ENCODE data around the gene C19orf25. TPM values are rescaled to one million over a fixed set of nuclear protein-coding genes. Genes with fewer than 3 reads are reported as not detected.
A peak's percentile ranks its signal among the peaks of the same experiment; 100 is the strongest.

Gene C19orf25
- total RNA-seq, 1 experiment from 2014 or later = 35.0 TPM

- CTCF ChIA-PET = interaction anchor here (1.4 kb wide), 1 partner anchor 360 kb away, joined by 4 read pairs; no protein-coding TSS in a partner anchor
- Histone ChIP-seq H3K4me3 (ENCODE audit: low read depth, low read length, poor library complexity, severe bottlenecking) (no peak overlapping the region), H3K27ac (ENCODE audit: low read depth, low read length, poor library complexity, severe bottlenecking) (no peak overlapping the region), H3K36me3 (ENCODE audit: insufficient read depth, low read length, poor library complexity, severe bottlenecking) (no peaks in the 10 kb centered on the region), H3K4me1 (ENCODE audit: insufficient read depth, low read length, poor library complexity, severe bottlenecking) (peaks cover 17% of the 10 kb centered on the region), H3K27me3 (replicated peaks; ENCODE audit: insufficient read depth, low read depth, low read length, poor library complexity) (peaks cover 52% of the 10 kb centered on the region), H3K9me3 (ENCODE audit: low read depth, low read length, poor library complexity, severe bottlenecking) (no peaks in the 10 kb centered on the region)
- POLR2A ChIA-PET (ENCODE audit: low non-redundant PET) = no interaction called here
- TF ChIP-seq CTCF (conservative IDR thresholded peaks at IDR 0.05; ENCODE audit: low read depth, low read length) (no peak), EZH2 (IDR thresholded peaks at IDR 0.05; ENCODE audit: borderline replicate concordance, low read depth, low read length, poor library complexity, severe bottlenecking) (no peak)
- intact Hi-C loops (cut with micrococcal nuclease; ENCODE audit: unreplicated experiment) = no loop called here
- no TSS peak for BruUV-seq (replicated peaks)
- DNase-seq (ENCODE audit: low spot score) = no peak
Measured at GRCh38 chr19:1466018-1466460, 13.0 kb downstream of the C19orf25 start.

GRCh38 chr19:1465191-1466016, 13.6 kb downstream of the C19orf25 start:
- ChIA-PET CTCF (interaction anchor here (1.4 kb wide), 1 partner anchor 361 kb away, joined by 4 read pairs; no protein-coding TSS in a partner anchor), POLR2A (ENCODE audit: low non-redundant PET) (no interaction called here)
- TF ChIP-seq EZH2 (IDR thresholded peaks at IDR 0.05; ENCODE audit: borderline replicate concordance, low read depth, low read length, poor library complexity, severe bottlenecking) = no peak
- peak; percentile 42 for TF ChIP-seq CTCF (conservative IDR thresholded peaks at IDR 0.05; ENCODE audit: low read depth, low read length)
- DNase-seq (ENCODE audit: low spot score) = peak; percentile 59
- Histone ChIP-seq H3K27me3 (replicated peaks; ENCODE audit: insufficient read depth, low read depth, low read length, poor library complexity) (peaks cover 45% of the 10 kb centered on the region), H3K4me3 (ENCODE audit: low read depth, low read length, poor library complexity, severe bottlenecking) (no peak overlapping the region), H3K9me3 (ENCODE audit: low read depth, low read length, poor library complexity, severe bottlenecking) (no peaks in the 10 kb centered on the region), H3K27ac (ENCODE audit: low read depth, low read length, poor library complexity, severe bottlenecking) (no peak overlapping the region), H3K4me1 (ENCODE audit: insufficient read depth, low read length, poor library complexity, severe bottlenecking) (peaks cover 12% of the 10 kb centered on the region), H3K36me3 (ENCODE audit: insufficient read depth, low read length, poor library complexity, severe bottlenecking) (no peaks in the 10 kb centered on the region)
- intact Hi-C loops (cut with micrococcal nuclease; ENCODE audit: unreplicated experiment) = no loop called here
- BruUV-seq (replicated peaks) = no TSS peak

GRCh38 chr19:1461862-1462261, 17.2 kb downstream of the C19orf25 start:
- TF ChIP-seq EZH2 (IDR thresholded peaks at IDR 0.05; ENCODE audit: borderline replicate concordance, low read depth, low read length, poor library complexity, severe bottlenecking) = no peak
- TF ChIP-seq CTCF (conservative IDR thresholded peaks at IDR 0.05; ENCODE audit: low read depth, low read length) = no peak
- Histone ChIP-seq H3K9me3 (ENCODE audit: low read depth, low read length, poor library complexity, severe bottlenecking) (no peaks in the 10 kb centered on the region), H3K27me3 (replicated peaks; ENCODE audit: insufficient read depth, low read depth, low read length, poor library complexity) (peaks cover 12% of the 10 kb centered on the region), H3K36me3 (ENCODE audit: insufficient read depth, low read length, poor library complexity, severe bottlenecking) (no peaks in the 10 kb centered on the region), H3K4me3 (ENCODE audit: low read depth, low read length, poor library complexity, severe bottlenecking) (no peak overlapping the region), H3K27ac (ENCODE audit: low read depth, low read length, poor library complexity, severe bottlenecking) (no peak overlapping the region), H3K4me1 (ENCODE audit: insufficient read depth, low read length, poor library complexity, severe bottlenecking) (peaks cover 2% of the 10 kb centered on the region)
- BruUV-seq (replicated peaks) = no TSS peak
- intact Hi-C loops (cut with micrococcal nuclease; ENCODE audit: unreplicated experiment) = no loop called here
- ChIA-PET POLR2A (ENCODE audit: low non-redundant PET) (no interaction called here), CTCF (interaction anchor here (0.7 kb wide), 1 partner anchor 12 kb away, joined by 4 read pairs; no protein-coding TSS in a partner anchor)
- no peak for DNase-seq (ENCODE audit: low spot score)
